ENCODE data around the gene NEK11.

NEK11 gene

GRCh38 chr3:131140891-131141290 lies 114.2 kb downstream of the NEK11 start:
- DNase-seq (ENCODE audit: low read depth) = no peak

- DNase-seq (ENCODE audit: low read depth) = no peak
Observed at GRCh38 chr3:131141770-131142169, 115.1 kb downstream of the NEK11 start.

- DNase-seq (ENCODE audit: low read depth) = no peak
Observed at GRCh38 chr3:131142580-131142979, 115.9 kb downstream of the NEK11 start.

GRCh38 chr3:131143802-131144201 lies 117.1 kb downstream of the NEK11 start:
- DNase-seq (ENCODE audit: low read depth) = no peak

GRCh38 chr3:131147534-131147933 lies 120.9 kb downstream of the NEK11 start:
- DNase-seq (ENCODE audit: low read depth) = no peak

GRCh38 chr3:131158434-131158833 lies 131.8 kb downstream of the NEK11 start:
- no peak for DNase-seq (ENCODE audit: low read depth)

GRCh38 chr3:131162516-131162915 lies 135.8 kb downstream of the NEK11 start:
- no peak for DNase-seq (ENCODE audit: low read depth)

- no peak for DNase-seq (ENCODE audit: low read depth)
Observed at GRCh38 chr3:131167867-131168266, 141.2 kb downstream of the NEK11 start.

- no peak for DNase-seq (ENCODE audit: low read depth)
Observed at GRCh38 chr3:131169331-131169730, 142.7 kb downstream of the NEK11 start.

GRCh38 chr3:131172502-131173200 lies 146.0 kb downstream of the NEK11 start:
- no peak for DNase-seq (ENCODE audit: low read depth)

- DNase-seq (ENCODE audit: low read depth) = no peak
Observed at GRCh38 chr3:131174752-131175151, 148.1 kb downstream of the NEK11 start.

- no peak for DNase-seq (ENCODE audit: low read depth)
Observed at GRCh38 chr3:131178710-131179375, 152.2 kb downstream of the NEK11 start.

- no peak for DNase-seq (ENCODE audit: low read depth)
Observed at GRCh38 chr3:131192701-131193100, 166.0 kb downstream of the NEK11 start.

GRCh38 chr3:131193641-131194238 lies 167.1 kb downstream of the NEK11 start:
- no peak for DNase-seq (ENCODE audit: low read depth)

- no peak for DNase-seq (ENCODE audit: low read depth)
Observed at GRCh38 chr3:131194816-131195215, 168.1 kb downstream of the NEK11 start.

- DNase-seq (ENCODE audit: low read depth) = no peak
Observed at GRCh38 chr3:131200636-131201199, 174.0 kb downstream of the NEK11 start.

GRCh38 chr3:131216330-131216729 lies 189.7 kb downstream of the NEK11 start:
- no peak for DNase-seq (ENCODE audit: low read depth)

- DNase-seq (ENCODE audit: low read depth) = no peak
Observed at GRCh38 chr3:131216801-131217200, 190.1 kb downstream of the NEK11 start.

- DNase-seq (ENCODE audit: low read depth) = peak; percentile 7
Observed at GRCh38 chr3:131217296-131217741, 190.6 kb downstream of the NEK11 start.

GRCh38 chr3:131218196-131218595 lies 191.5 kb downstream of the NEK11 start:
- DNase-seq (ENCODE audit: low read depth) = no peak

- no peak for DNase-seq (ENCODE audit: low read depth)
Observed at GRCh38 chr3:131221731-131222130, 195.1 kb downstream of the NEK11 start.

GRCh38 chr3:131222599-131222998 lies 195.9 kb downstream of the NEK11 start:
- DNase-seq (ENCODE audit: low read depth) = no peak
